Measurements from ENCODE around the gene MIB2.

Gene MIB2

GRCh38 chr1:1616045-1616790, 918 bp downstream of the MIB2 start:
- Histone ChIP-seq H3K4me3 (ENCODE audit: control insufficient read depth in 1 of 7, extremely low read depth in 1 of 7, insufficient read depth in 4 of 7, low read depth in 2 of 7, low read length in 6 of 7) (peak overlapping the region; percentile 82 to 98 (median 92)), H3K36me3 (ENCODE audit: control insufficient read depth in 4 of 4, insufficient read depth in 4 of 4, low read length in 3 of 4) (peaks cover 0 to 11% (median 8%) of the 10 kb centered on the region in 4 experiments), H3K9me3 (ENCODE audit: control extremely low read depth in 1 of 5, control insufficient read depth in 4 of 5, insufficient read depth in 2 of 5, low read depth in 1 of 5, low read length in 4 of 5) (no peaks in the 10 kb centered on the region), H3K4me1 (ENCODE audit: control extremely low read depth in 1 of 4, control insufficient read depth in 4 of 4, insufficient read depth in 4 of 4, low read length in 3 of 4) (peaks cover 5 to 34% (median 30%) of the 10 kb centered on the region in 4 experiments), H3K27ac (ENCODE audit: insufficient read depth in 1 of 2, low read depth in 1 of 2, low read length in 2 of 2, poor library complexity in 1 of 2, severe bottlenecking in 2 of 2) (peak overlapping the region in 1 of 2 experiments; percentile 97), H3K27me3 (replicated peaks in 2 of 5; ENCODE audit: control insufficient read depth in 4 of 5, insufficient read depth in 5 of 5, low read length in 4 of 5) (no peaks in the 10 kb centered on the region)
- DNase-seq = peak in 1 of 3 donors; percentile 42
- WGBS (ENCODE audit: insufficient coverage) = 6% methylated on average over 63 of the region's 80 CpGs
- POLR2A ChIA-PET = interaction anchor here (0.7 to 3.1 kb wide), 2 partner anchors 13 to 42 kb away, joined by 4 to 20 read pairs; no protein-coding TSS in a partner anchor
- CTCF ChIA-PET = interaction anchor here (1.0 kb wide), 1 partner anchor 10 kb away, joined by 3 read pairs; no protein-coding TSS in a partner anchor

DNA sequence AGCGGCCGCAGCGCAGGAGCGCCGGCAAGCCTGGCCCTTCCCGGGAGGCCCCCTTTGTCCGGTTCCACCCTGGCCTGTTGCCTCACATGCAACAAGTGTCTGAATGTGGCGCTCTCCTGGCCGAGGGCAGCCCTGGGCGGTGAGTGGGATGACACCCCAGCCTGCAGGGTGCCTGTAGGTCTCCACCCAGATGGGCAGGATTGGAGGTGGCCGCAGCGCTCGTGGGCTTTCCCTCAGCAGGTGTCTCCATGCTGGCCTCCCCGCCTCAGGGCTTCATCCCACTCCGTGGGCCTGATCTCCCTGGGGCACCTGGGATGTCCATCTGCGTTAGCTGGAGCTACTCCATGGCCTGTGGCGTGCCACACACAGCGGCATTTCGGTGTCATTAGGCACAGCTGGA, 1.5 kb downstream of the MIB2 start:
- POLR2A ChIA-PET = interaction anchor here (3.1 kb wide), 1 partner anchor 13 kb away, joined by 20 read pairs; no protein-coding TSS in a partner anchor
- peak overlapping the region in 1 of 2 experiments; percentile 58 for H3K27ac ChIP-seq (ENCODE audit: insufficient read depth in 1 of 2, low read depth in 1 of 2, low read length in 2 of 2, poor library complexity in 1 of 2, severe bottlenecking in 2 of 2)

DNA sequence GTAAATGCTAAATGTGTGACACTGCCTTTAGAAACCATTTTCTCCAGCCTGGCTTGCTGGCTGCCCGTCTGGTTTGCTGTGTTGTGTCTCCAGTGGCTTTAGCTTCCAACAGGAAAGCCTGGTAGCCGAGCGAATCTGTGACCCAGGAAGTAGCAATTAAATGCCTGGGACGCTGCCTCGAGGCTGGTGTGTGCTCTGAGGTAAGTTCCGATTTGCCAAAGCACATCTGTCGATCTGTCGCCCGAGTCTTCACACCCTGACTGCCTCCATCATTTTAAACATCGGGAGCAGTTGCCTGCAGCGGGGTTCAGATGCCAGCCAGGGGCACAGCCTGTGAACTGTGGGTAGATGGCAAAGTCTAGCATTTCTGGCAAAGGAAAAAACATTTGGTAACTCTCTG, 2.2 kb downstream of the MIB2 start:
- H3K36me3 ChIP-seq (ENCODE audit: control insufficient read depth in 4 of 4, insufficient read depth in 4 of 4, low read length in 3 of 4) = peaks cover 0 to 11% (median 8%) of the 10 kb centered on the region in 4 experiments

More for the DNA sequence above, 1.5 kb downstream of the MIB2 start:
- H3K36me3 ChIP-seq (ENCODE audit: control insufficient read depth in 4 of 4, insufficient read depth in 4 of 4, low read length in 3 of 4) = peaks cover 0 to 11% (median 8%) of the 10 kb centered on the region in 4 experiments
- H3K9me3 ChIP-seq (ENCODE audit: control extremely low read depth in 1 of 5, control insufficient read depth in 4 of 5, insufficient read depth in 2 of 5, low read depth in 1 of 5, low read length in 4 of 5) = no peaks in the 10 kb centered on the region
- 95% methylated on average over 16 of the region's 19 CpGs for WGBS (ENCODE audit: insufficient coverage)
- peaks cover 5 to 29% (median 25%) of the 10 kb centered on the region in 4 experiments for H3K4me1 ChIP-seq (ENCODE audit: control extremely low read depth in 1 of 4, control insufficient read depth in 4 of 4, insufficient read depth in 4 of 4, low read length in 3 of 4)
- CTCF ChIA-PET = interaction anchor here (1.0 to 1.5 kb wide), 2 partner anchors 9 to 39 kb away, joined by 3 to 4 read pairs; no protein-coding TSS in a partner anchor
- no peak for DNase-seq
- H3K4me3 ChIP-seq (ENCODE audit: control insufficient read depth in 1 of 7, extremely low read depth in 1 of 7, insufficient read depth in 4 of 7, low read depth in 2 of 7, low read length in 6 of 7) = peak overlapping the region in 6 of 7 experiments; percentile 82 to 98 (median 91)
- no peaks in the 10 kb centered on the region for H3K27me3 ChIP-seq (replicated peaks in 2 of 5; ENCODE audit: control insufficient read depth in 4 of 5, insufficient read depth in 5 of 5, low read length in 4 of 5)

GRCh38 chr1:1617925-1618324, 2.6 kb downstream of the MIB2 start:
- 100% methylated on average over 6 of the region's 6 CpGs for WGBS (ENCODE audit: insufficient coverage)

More for the DNA sequence above, 2.2 kb downstream of the MIB2 start:
- ChIA-PET CTCF (interaction anchor here (1.0 to 1.7 kb wide), 3 partner anchors 8 to 40 kb away, joined by 3 to 4 read pairs (median 4); no protein-coding TSS in a partner anchor), POLR2A (no interaction called here)
- H3K9me3 ChIP-seq (ENCODE audit: control extremely low read depth in 1 of 5, control insufficient read depth in 4 of 5, insufficient read depth in 2 of 5, low read depth in 1 of 5, low read length in 4 of 5) = no peaks in the 10 kb centered on the region
- no peak overlapping the region for H3K4me3 ChIP-seq (ENCODE audit: control insufficient read depth in 1 of 7, extremely low read depth in 1 of 7, insufficient read depth in 4 of 7, low read depth in 2 of 7, low read length in 6 of 7)
- H3K4me1 ChIP-seq (ENCODE audit: control extremely low read depth in 1 of 4, control insufficient read depth in 4 of 4, insufficient read depth in 4 of 4, low read length in 3 of 4) = peaks cover 5 to 27% (median 25%) of the 10 kb centered on the region in 4 experiments
- WGBS (ENCODE audit: insufficient coverage) = 99% methylated on average over 11 of the region's 11 CpGs
- DNase-seq = no peak
- no peaks in the 10 kb centered on the region for H3K27me3 ChIP-seq (replicated peaks in 2 of 5; ENCODE audit: control insufficient read depth in 4 of 5, insufficient read depth in 5 of 5, low read length in 4 of 5)
- no peak overlapping the region for H3K27ac ChIP-seq (ENCODE audit: insufficient read depth in 1 of 2, low read depth in 1 of 2, low read length in 2 of 2, poor library complexity in 1 of 2, severe bottlenecking in 2 of 2)

DNA sequence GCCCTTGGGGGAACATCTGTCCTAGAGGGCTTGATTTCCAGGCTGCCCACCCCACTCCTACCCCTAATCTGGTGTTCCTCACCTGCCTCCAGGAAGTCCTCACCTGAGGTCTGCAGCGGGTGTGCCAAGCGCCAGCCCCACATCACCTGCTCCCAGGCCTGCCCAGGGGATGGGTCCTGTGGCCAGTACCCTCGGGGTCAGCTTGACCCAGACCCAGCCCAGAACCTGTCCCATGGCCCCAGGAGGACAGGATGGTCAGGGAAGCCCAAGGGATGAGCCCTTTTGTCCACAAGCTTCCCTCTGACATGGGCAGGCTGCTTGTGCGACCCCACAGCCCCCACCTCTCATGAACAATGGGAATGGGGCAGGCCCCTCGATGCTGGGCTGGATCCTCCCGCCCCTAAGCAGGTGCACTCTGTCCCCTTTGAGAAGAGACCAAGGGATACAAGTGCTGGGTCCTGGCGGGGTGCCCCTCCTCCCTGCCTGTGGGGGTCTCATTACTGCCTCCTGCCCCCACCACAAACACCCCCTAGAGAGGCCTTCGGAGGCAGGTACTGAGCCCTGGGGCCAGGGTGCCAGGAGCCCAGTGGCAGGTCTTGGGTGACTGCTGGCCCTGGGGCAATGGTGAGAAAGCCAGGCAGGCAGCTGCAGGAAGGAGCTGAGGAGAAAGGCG, 3.2 kb downstream of the MIB2 start:
- ChIA-PET POLR2A (no interaction called here), CTCF (interaction anchor here (1.5 to 1.7 kb wide), 2 partner anchors 11 to 41 kb away, joined by 4 read pairs; no protein-coding TSS in a partner anchor)
- no peak for DNase-seq
- Histone ChIP-seq H3K4me3 (ENCODE audit: control insufficient read depth in 1 of 7, extremely low read depth in 1 of 7, insufficient read depth in 4 of 7, low read depth in 2 of 7, low read length in 6 of 7) (no peak overlapping the region), H3K9me3 (ENCODE audit: control extremely low read depth in 1 of 5, control insufficient read depth in 4 of 5, insufficient read depth in 2 of 5, low read depth in 1 of 5, low read length in 4 of 5) (no peaks in the 10 kb centered on the region), H3K36me3 (ENCODE audit: control insufficient read depth in 4 of 4, insufficient read depth in 4 of 4, low read length in 3 of 4) (peaks cover 0 to 11% (median 8%) of the 10 kb centered on the region in 4 experiments), H3K27ac (ENCODE audit: insufficient read depth in 1 of 2, low read depth in 1 of 2, low read length in 2 of 2, poor library complexity in 1 of 2, severe bottlenecking in 2 of 2) (no peak overlapping the region), H3K4me1 (ENCODE audit: control extremely low read depth in 1 of 4, control insufficient read depth in 4 of 4, insufficient read depth in 4 of 4, low read length in 3 of 4) (peaks cover 5 to 26% (median 23%) of the 10 kb centered on the region in 4 experiments), H3K27me3 (replicated peaks in 2 of 5; ENCODE audit: control insufficient read depth in 4 of 5, insufficient read depth in 5 of 5, low read length in 4 of 5) (no peaks in the 10 kb centered on the region)
- 99% methylated on average over 8 of the region's 9 CpGs for WGBS (ENCODE audit: insufficient coverage)

More at GRCh38 chr1:1617925-1618324, 2.6 kb downstream of the MIB2 start:
- POLR2A ChIA-PET = no interaction called here
- Histone ChIP-seq H3K36me3 (ENCODE audit: control insufficient read depth in 4 of 4, insufficient read depth in 4 of 4, low read length in 3 of 4) (peaks cover 0 to 11% (median 8%) of the 10 kb centered on the region in 4 experiments), H3K4me3 (ENCODE audit: control insufficient read depth in 1 of 7, extremely low read depth in 1 of 7, insufficient read depth in 4 of 7, low read depth in 2 of 7, low read length in 6 of 7) (no peak overlapping the region), H3K4me1 (ENCODE audit: control extremely low read depth in 1 of 4, control insufficient read depth in 4 of 4, insufficient read depth in 4 of 4, low read length in 3 of 4) (peaks cover 5 to 27% (median 25%) of the 10 kb centered on the region in 4 experiments), H3K27ac (ENCODE audit: insufficient read depth in 1 of 2, low read depth in 1 of 2, low read length in 2 of 2, poor library complexity in 1 of 2, severe bottlenecking in 2 of 2) (no peak overlapping the region), H3K9me3 (ENCODE audit: control extremely low read depth in 1 of 5, control insufficient read depth in 4 of 5, insufficient read depth in 2 of 5, low read depth in 1 of 5, low read length in 4 of 5) (no peaks in the 10 kb centered on the region), H3K27me3 (replicated peaks in 2 of 5; ENCODE audit: control insufficient read depth in 4 of 5, insufficient read depth in 5 of 5, low read length in 4 of 5) (no peaks in the 10 kb centered on the region)
- CTCF ChIA-PET = interaction anchor here (1.5 to 1.7 kb wide), 2 partner anchors 11 to 40 kb away, joined by 4 read pairs; no protein-coding TSS in a partner anchor
- no peak for DNase-seq

DNA sequence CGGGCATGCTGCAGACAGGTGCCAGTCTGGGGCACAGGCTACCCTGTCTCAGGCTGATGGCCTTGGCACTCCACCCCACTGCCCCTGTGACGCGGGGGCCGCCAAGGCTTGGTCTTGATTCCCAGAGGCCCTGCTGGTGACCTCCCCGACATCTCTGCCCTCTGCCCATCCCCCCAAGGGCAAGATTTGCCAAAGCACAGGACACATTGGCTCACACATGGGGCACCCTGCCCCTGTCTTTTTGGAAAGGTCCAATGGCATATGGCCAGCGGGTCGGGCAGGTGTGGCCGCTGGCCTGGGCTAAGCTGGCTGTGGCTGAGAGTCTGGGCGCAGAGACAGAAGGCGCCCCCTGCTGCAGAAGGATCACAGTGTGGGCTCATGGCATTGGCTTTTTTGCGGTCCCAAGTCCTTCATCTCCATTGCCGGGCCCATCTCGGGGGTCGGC, 4.6 kb downstream of the MIB2 start:
- Histone ChIP-seq H3K27ac (ENCODE audit: insufficient read depth in 1 of 2, low read depth in 1 of 2, low read length in 2 of 2, poor library complexity in 1 of 2, severe bottlenecking in 2 of 2) (no peak overlapping the region), H3K9me3 (ENCODE audit: control extremely low read depth in 1 of 5, control insufficient read depth in 4 of 5, insufficient read depth in 2 of 5, low read depth in 1 of 5, low read length in 4 of 5) (no peaks in the 10 kb centered on the region), H3K4me3 (ENCODE audit: control insufficient read depth in 1 of 7, extremely low read depth in 1 of 7, insufficient read depth in 4 of 7, low read depth in 2 of 7, low read length in 6 of 7) (no peak overlapping the region), H3K36me3 (ENCODE audit: control insufficient read depth in 4 of 4, insufficient read depth in 4 of 4, low read length in 3 of 4) (peaks cover 0 to 11% (median 8%) of the 10 kb centered on the region in 4 experiments), H3K27me3 (replicated peaks in 2 of 5; ENCODE audit: control insufficient read depth in 4 of 5, insufficient read depth in 5 of 5, low read length in 4 of 5) (no peaks in the 10 kb centered on the region), H3K4me1 (ENCODE audit: control extremely low read depth in 1 of 4, control insufficient read depth in 4 of 4, insufficient read depth in 4 of 4, low read length in 3 of 4) (peaks cover 0 to 12% (median 11%) of the 10 kb centered on the region in 4 experiments)
- WGBS (ENCODE audit: insufficient coverage) = 96% methylated on average over 12 of the region's 14 CpGs
- POLR2A ChIA-PET = no interaction called here
- no peak for DNase-seq
- CTCF ChIA-PET = interaction anchor here (1.3 kb wide), 1 partner anchor 9 kb away, joined by 5 read pairs; no protein-coding TSS in a partner anchor
